GM21576 (cell line): Measurements from ENCODE around the gene PSEN2.

Experiments
- ATAC-seq: cut with Tn5 transposase; IDR thresholded peaks from one replicate; pipeline ENCODE4 v1.9.1; 2021; ENCODE audit warnings: mild to moderate bottlenecking, moderate library complexity; ENCODE audit not compliant: unreplicated experiment

The PSEN2 gene

DNA sequence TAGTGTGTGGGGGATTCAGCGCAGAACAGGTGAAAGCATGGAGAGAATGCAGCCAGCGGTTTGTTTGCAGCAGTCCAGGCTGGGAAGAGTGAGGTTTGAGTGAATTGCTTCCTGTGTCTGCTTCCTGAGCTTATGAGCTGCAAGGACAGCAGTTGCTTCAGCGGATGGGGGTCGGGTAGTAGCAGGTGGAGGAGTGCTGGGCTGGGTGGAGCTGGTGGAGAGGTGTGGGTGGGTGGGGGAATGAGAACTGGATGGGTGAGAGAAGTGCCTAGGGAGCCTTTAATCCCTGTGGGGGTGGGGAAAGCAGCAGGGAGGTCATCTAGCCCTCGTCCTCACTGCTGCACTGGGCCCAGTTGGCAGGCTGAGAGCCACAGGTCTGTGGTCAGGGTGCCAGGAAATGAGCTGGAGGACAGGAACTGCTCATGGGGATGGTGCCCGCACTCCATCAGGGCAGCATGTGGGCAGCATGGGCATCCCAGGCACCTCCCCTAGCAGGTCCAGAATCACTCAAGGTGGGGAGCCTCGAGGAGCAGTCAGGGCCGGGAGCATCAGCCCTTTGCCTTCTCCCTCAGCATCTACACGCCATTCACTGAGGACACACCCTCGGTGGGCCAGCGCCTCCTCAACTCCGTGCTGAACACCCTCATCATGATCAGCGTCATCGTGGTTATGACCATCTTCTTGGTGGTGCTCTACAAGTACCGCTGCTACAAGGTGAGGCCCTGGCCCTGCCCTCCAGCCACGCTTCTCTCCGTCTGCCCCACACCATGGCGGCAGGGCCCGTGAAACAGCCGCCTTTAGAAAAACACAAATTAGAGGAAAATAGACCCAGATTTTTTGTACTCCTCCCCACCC, 14.8 kb downstream of the PSEN2 start:
- ATAC-seq, result no peak

DNA sequence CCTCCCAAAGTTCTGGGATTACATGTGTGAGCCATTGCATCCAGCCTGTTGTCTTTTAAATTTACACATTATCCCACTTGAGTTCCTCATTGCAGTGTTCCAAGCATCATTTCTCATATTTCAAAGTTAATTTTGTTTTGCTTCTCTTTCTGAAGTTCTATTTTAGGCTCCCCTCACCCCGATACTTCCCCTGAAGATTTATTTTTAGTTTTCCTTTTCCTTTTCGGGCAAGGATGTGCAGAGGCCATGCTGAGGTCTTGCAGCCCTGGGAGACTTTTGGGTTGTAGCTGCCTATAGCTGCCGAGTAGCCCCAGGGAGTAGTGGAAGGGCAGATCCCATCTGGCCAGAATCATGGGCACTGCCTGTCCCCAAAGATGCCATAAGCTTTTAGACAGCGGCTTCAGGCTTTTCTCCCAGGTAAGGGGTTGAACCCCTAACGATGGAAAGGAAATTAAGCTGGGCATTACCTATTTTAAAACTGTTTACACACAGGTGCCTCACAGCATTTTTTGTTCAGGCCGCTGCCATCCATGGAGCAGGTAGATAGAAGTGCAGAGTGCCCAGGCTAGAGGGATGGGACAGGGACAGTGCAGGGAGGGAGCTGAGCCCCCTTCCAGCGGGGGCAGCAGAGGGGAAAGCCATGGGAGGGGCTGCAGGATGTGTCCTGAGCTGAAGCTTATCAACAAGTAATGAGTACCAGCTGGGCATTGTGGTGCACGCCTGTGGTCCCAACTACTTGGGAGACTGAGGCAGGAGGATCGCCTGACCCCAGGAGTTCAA, 15.9 kb downstream of the PSEN2 start:
- no peak for ATAC-seq

DNA sequence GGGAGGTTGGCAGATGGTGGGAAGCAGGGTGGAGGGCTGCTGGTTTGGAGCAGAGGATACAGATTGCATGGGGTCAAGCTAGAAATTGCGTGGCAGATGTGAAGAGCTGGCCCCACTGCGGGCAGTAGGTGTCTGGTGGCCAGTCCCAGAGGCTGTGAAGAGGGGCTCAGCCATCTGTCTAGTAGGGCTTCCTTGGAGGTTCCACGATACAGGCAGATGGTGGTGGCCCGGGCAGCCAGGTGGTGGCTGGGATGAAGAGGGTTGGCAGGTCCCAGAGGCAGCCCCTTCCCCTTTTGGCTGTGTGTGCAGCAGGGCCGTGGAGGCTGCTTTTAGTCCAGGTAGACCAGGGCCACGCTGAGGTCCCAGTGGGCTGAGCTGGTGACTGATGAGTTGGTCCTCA, 16.6 kb downstream of the PSEN2 start:
- ATAC-seq, result no peak

DNA sequence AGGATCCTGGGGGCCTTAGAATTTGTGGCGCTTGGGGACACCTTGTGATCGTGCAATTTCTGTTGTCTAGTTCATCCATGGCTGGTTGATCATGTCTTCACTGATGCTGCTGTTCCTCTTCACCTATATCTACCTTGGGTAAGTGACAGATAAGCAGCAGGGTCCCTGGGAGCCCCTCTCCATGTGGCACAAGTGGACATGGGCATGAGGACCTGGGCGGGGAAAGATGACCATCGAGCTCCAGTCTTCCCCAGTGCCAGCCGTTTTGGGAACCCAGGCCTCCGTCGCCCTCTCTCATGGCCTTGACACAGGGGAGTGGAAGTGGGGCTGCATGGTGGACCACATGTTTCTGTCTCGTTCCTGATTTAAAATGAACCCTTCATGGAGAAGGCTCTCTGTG, 17.6 kb downstream of the PSEN2 start:
- no peak for ATAC-seq

DNA sequence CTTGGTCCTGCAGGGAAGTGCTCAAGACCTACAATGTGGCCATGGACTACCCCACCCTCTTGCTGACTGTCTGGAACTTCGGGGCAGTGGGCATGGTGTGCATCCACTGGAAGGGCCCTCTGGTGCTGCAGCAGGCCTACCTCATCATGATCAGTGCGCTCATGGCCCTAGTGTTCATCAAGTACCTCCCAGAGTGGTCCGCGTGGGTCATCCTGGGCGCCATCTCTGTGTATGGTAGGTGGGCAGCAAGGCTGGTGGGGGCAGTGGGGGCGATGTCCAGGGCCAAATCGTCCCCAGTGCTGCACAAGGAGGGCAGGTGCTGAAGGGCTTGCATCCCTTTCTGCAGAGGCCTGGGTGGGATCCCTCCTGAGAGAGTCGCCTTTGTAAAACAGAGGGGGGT, 18.4 kb downstream of the PSEN2 start:
- ATAC-seq, result no peak

DNA sequence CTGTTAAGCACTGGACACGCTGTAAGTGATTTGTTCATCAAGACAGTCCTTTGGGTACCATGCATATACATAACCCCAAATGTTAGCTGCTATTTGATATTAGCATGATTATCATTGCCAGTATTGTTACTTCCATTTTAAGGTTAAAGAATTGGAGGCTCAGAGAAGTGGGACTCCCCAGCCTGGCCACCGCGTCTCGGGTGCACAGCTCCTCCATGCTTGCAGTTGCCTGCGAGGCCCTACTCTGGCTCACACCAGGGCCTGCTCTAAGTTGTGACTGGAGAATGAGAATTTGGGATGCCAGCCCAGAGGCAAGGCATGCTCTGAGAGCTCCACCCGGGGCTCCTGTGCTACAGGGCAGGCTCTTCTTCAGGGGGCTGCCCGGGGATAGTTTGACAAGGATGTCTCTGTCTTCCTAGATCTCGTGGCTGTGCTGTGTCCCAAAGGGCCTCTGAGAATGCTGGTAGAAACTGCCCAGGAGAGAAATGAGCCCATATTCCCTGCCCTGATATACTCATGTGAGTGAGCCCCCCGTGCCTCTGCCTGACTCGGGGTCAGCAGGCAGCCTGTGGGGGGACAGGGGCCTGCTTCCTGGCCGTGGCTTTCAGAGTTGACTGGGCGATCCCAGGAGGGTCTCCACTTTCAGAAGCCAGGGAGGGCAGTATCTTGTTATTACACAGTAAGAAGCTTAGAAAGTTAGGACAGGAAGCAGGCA, 19.4 kb downstream of the PSEN2 start:
- no peak for ATAC-seq

DNA sequence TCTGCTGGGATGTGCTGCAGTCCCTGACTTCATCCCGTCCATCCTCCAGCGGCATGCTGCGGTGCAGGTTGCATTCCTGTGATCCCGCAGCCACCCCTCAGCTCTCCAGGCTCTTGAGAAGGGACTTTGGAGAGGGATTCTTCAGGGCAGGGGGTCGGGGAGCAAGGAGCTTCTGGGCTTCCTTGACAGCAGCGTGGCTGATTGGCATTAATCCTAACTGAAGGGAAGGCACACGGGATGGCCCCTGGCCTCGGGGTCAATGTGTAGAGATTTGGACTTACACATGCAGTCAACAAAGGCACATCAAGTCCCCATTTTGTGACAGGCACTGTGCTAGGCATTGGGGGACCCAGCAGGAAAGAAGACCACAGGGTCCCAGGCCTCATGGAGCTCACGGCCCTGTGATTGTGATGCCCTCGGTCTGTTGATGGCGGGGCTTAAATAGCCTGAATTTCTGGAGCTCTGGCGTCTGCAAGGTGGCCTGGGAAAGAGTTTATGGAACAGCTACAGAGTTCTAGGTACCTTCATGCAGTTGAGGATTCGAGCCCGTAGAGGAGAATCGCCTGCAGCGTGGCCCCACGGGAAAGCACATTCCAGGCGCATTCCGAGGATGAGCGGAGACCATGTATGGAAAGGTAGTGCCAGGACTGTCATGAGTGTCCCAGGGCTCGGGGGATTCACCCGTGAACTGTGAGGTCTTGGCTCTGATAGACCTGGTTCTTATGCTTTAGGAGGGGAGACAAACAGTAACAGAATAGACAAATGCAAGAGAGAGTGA, 20.1 kb downstream of the PSEN2 start:
- no peak for ATAC-seq

DNA sequence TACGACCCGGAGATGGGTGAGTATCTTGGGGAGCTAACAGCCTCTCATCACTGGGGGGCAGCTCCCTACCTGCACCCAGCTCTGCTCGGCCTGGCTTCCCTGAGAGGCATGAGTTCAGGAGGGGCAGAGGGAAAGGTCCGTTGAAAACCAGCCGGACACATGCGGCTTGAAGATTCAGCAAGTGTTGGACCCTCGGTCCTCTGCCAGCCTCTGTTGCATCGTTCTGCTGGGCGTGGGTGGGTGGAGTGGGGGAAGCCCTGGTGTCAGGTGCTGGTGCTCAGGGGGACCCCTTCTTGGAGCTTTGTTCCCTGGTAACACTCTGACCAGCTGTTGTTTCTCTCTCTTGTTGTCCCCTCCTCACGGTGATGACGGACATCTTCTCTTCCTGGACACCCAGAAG, 20.9 kb downstream of the PSEN2 start:
- no peak for ATAC-seq

DNA sequence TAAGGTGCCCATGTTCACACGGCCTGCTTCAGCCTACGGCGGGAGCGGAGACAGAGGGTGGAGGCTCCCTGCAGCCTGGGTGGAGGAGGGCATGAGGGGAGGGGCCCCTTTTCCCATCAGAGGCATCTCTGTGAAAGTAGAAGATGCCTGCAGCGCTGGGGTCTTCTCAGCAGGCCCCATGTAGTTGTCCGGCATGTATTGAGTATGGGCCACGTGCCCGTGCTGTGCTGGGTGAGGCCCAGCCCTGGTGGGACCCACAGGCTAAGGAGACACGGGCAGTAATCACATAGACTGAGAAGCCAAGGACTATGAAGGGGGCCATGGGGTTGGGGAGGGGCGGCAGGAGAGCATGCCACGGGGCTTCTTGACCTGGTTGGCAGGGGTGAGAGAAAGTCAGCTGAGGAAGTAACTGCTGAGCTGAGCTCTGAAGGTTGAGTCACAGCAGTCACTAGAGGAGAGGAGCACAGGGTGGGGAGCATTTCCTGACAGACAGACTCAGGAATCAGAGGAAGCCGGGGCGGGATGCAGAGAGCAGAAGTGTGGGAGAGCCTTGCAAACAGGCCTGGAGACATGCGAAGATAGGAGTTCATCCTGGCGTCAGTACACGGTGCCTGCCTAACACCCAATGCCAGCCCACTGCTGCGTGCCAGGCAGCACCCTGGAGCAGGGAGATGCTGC, 21.6 kb downstream of the PSEN2 start:
- ATAC-seq, result no peak

DNA sequence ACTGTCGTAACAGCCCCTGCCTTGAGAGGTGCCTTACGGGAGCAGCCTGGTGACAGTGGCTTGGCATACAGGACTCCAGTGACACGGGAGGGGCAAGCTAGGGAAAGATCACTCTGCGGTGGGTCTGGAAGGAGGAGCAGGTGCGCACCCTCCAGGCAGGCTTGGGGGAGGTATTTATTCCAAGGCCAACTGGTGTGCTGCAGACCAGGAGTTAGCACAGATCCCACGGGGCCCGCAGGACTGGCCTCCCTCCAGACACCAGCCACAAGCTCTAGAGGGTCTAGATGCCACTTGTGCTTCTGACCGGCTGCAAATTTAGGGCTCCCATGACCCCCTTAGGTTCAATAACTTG, 22.1 kb downstream of the PSEN2 start:
- ATAC-seq, result no peak

DNA sequence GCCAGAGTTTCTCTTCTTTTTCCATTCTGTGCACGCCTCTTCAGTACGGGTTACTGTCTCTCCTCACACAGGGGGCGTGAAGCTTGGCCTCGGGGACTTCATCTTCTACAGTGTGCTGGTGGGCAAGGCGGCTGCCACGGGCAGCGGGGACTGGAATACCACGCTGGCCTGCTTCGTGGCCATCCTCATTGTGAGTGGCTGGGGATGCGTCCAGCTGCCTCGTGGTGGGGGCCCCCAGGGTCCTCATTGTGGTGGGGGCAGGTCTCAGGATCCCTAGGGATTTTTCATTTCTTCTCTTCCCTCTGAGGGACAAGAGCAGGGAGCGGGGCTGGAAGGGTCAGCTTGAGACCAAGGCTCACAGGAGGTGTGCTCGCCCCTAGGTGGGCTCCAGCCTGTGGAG, 23.5 kb downstream of the PSEN2 start:
- ATAC-seq, result no peak

DNA sequence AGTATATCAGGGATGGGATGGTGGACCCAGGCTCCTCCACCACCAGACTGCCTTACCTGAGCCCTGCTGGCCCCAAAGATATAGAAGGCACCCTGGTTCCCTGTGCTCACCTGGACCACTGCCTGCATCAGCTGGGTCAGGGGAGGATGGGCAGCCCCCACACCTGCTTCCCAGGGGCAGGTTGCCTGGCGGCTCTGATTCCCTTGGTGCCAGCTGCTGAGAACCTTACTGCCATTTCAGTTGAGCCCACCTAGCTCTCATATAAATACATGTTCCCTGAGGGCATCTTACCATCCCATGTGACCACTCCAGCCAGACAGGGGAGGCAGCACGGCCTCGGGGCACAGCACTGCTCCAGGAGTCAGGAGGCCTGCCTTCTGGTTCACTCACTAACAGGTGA, 24.4 kb downstream of the PSEN2 start:
- no peak for ATAC-seq

DNA sequence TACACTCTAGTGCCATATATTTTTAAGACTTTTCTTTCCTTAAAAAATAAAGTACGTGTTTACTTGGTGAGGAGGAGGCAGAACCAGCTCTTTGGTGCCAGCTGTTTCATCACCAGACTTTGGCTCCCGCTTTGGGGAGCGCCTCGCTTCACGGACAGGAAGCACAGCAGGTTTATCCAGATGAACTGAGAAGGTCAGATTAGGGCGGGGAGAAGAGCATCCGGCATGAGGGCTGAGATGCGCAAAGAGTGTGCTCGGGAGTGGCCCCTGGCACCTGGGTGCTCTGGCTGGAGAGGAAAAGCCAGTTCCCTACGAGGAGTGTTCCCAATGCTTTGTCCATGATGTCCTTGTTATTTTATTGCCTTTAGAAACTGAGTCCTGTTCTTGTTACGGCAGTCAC, 25.2 kb downstream of the PSEN2 start:
- ATAC-seq, result no peak

DNA sequence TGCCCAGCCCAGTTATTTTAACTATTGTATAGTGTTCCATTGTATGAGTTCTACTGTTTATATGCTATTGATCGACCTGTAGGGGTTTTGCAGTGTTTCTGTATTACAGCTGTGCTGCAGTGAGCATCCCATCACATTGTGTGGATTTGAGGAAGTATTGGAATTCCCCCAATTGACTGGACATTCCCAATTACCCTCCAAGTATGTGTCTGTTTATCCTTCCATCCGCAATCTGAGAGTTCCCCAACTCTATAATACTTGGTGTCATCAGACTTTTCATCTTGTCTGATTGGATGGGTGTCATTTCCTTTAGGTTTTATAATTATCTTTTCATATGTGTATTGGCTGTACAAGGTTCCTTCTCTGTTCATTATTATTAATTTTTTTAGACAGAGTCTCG, 27.8 kb downstream of the PSEN2 start:
- ATAC-seq, result no peak

DNA sequence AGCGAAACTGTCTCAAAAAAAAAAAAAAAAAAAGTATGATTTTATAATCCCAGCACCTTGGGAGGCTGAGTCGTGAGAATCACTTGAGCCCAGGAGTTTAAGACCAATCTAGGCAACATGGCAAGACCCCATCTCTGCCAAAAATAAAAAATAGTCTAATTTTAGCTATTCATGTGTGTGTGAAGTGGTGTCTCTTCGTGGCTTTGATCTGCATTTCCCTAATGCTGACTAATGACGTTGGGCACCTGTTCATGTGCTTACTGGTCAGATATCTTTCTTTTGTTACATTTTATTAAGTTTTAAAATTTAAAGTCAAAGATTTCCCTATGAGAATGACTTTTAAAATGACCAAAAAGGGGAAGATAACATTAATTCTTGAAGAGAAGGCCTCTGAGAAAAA, 31.0 kb downstream of the PSEN2 start:
- ATAC-seq, result no peak

DNA sequence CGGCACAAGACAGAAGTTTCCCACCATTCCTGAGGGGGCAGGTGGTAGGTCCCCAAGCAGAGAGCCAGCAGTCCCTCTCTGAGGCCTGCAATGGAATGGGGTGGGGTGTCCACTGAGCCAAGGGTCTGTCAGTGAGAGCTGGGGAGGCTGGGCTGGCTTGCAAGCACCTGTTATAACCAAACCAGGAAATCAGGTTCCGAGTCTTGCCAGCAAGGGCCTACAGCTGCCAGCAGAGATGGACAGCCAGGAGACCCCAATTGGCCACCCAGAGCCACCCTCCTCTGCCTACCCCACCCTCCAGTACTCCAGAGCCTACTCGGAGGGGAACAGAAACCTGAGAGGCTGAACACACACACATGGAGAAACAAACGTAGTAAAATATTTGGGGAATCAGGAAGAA, 32.2 kb downstream of the PSEN2 start:
- no peak for ATAC-seq

DNA sequence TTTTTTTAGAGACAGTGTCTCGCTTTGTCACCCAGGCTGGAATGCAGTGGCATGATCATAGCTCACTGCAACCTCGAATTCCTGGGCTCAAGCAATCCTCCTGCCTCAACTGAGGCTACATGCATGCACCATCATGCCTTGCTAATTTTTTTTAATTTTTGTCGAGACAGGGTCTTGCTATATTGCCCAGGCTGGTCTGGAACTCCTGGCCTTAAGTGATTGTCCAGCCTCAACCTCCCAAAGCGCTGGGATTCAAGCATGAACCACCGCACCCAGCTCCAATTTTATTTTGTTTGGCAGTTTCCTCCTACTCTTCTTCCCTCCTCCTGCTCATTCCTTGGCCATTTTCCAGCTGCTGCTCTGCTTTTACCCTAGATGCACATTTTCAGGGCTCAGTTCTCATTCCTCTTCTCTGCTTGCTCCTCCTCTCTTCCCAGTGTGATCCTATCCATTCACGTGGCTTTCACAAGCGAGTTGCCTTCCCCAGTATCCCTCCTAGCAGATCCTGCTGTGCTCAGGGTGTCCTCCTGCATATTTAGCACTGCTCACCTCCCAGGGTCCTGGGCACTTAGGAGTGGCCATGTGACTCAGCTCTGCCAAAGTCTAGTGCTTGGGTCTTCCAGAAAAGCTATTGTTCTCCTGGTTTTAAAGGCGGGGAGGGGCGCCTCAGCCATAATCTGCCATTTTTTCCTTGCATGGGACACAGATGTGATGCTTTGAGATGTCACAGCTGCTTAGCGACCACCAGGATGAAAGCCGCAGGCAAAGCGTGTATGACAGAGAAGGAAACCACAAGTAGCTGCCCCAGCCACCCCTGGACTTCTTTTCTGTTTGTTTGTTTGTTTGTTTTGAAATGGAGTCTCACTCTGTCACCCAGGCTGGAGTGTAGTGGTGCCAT, 33.7 kb downstream of the PSEN2 start:
- ATAC-seq, result no peak

DNA sequence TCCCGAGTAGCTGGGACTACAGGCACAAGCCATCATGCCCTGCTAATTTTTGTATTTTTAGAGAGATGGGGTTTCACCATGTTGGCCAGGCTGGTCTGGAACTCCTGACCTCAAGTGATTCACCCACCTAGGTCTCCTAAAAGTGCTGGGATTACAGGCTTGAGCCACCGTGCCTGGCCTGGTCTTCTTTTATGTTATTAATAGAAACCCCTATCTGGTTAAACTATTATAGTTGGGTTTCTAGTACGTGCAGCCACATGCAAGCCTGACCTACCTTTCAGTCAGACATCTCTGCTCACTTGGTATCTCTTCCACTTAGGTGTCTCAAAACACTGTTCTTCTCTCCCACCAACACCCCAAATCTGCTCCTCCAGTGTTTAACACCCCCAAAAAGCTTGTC, 34.4 kb downstream of the PSEN2 start:
- ATAC-seq, result no peak

DNA sequence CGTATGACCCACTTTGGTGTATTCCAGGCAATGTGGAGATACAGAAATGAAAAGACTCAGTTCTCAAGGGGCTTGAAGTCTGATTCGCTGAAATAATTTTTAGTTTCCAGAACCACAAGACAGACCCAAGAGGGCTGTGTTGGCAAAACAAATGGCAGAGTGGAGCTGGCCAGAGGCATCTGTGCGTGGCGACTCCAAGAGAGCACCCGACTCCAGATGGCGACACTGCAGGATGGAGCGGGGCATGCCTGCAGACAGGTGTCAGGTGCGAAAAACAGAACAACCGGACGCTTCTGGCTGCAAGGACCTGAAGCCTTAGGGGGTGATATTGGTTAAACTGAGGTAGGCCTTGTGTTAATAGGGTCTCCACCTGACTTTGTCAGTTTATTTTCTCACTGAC, 38.0 kb downstream of the PSEN2 start:
- no peak for ATAC-seq

DNA sequence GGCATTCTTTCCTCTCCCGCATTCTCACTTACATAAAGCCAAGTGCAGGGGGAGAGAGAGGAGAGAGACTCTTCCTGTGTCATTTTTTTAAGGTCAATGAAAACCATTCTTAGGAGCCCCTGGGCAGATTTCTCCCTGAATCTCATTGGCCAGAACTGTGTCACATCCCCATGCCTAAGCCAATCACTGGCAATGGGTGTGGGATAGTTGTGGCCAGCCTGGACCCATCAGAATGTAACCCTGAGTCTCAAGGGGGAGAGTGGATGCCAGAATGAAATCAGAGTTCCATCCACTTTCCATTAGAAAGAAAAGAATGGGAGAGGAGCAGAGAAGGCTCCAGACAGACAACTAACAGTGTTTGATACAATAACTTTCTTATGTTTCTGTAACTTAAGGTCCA, 38.5 kb downstream of the PSEN2 start:
- ATAC-seq, result no peak
